WERI-Rb-1 (cell line): ENCODE measurements around the gene TRIM33.

Experiments used
- DNase-seq: peaks from one replicate; pipeline ENCODE4 v3.0.0-alpha.2; 2020
- H3K27ac ChIP-seq: fragments of 250-450 bp; sonication (Bioruptor Pico); 2 replicates; pipeline ENCODE4 v1.5.1; 2020; ENCODE audit warnings: mild to moderate bottlenecking, moderate library complexity
- H3K27me3 ChIP-seq: fragments of 250-450 bp; sonication (Bioruptor Pico); 2 replicates; pipeline ENCODE4 v1.5.1; 2021; ENCODE audit warnings: mild to moderate bottlenecking, low read depth, moderate library complexity; ENCODE audit not compliant: insufficient read depth, severe bottlenecking
- H3K36me3 ChIP-seq: fragments of 250-450 bp; sonication (Bioruptor Pico); 2 replicates; pipeline ENCODE4 v1.5.1; 2020; ENCODE audit warnings: mild to moderate bottlenecking, moderate library complexity
- H3K4me3 ChIP-seq: 2 replicates; pipeline ENCODE4 v1.5.1; 2011; ENCODE audit warnings: low read depth, mild to moderate bottlenecking, control low read depth, low read length
- H3K9me3 ChIP-seq: fragments of 250-450 bp; sonication (Bioruptor Pico); 2 replicates; pipeline ENCODE4 v1.5.1; 2021; ENCODE audit warnings: mild to moderate bottlenecking, moderate library complexity; ENCODE audit not compliant: severe bottlenecking
- TF ChIP-seq, protein P1 (sequence below): IDR thresholded peaks from 2 replicates; pipeline ENCODE4 v1.5.1; 2011; ENCODE audit warnings: low read depth, mild to moderate bottlenecking, control low read depth, inconsistent platforms, low read length

Gene TRIM33

DNA sequence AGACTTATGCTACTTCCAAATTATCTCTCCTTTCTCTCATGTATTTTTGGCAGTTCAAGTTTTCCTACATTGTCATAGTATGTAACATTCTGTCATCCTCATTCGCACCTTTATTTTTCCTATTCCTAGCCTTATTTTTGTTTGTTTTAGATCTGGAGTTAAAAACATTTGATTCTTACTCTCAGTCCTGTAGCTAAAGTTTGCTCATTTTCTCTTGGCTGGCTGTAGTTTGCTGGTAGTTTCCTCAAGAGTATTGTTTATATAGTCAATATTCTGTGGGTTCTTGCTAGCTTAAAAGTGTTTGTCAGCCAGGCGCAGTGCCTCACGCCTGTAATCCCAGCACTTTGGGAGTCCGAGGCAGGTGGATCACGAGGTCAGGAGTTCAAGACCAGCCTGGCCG lies 29.8 kb upstream of the TRIM33 start:
- H3K9me3 ChIP-seq, result no peaks in the 10 kb centered on the region
- H3K27ac ChIP-seq, result no peak overlapping the region
- no peaks in the 10 kb centered on the region for H3K27me3 ChIP-seq
- DNase-seq, result no peak
- H3K4me3 ChIP-seq, result no peak overlapping the region
- no peaks in the 10 kb centered on the region for H3K36me3 ChIP-seq
- TF ChIP-seq, protein P1, sequence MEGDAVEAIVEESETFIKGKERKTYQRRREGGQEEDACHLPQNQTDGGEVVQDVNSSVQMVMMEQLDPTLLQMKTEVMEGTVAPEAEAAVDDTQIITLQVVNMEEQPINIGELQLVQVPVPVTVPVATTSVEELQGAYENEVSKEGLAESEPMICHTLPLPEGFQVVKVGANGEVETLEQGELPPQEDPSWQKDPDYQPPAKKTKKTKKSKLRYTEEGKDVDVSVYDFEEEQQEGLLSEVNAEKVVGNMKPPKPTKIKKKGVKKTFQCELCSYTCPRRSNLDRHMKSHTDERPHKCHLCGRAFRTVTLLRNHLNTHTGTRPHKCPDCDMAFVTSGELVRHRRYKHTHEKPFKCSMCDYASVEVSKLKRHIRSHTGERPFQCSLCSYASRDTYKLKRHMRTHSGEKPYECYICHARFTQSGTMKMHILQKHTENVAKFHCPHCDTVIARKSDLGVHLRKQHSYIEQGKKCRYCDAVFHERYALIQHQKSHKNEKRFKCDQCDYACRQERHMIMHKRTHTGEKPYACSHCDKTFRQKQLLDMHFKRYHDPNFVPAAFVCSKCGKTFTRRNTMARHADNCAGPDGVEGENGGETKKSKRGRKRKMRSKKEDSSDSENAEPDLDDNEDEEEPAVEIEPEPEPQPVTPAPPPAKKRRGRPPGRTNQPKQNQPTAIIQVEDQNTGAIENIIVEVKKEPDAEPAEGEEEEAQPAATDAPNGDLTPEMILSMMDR, result no peak

- no peak for DNase-seq
Observed at GRCh38 chr1:114540272-114540671, 29.3 kb upstream of the TRIM33 start.

GRCh38 chr1:114536043-114536442 lies 25.0 kb upstream of the TRIM33 start:
- H3K27me3 ChIP-seq, result no peaks in the 10 kb centered on the region
- H3K36me3 ChIP-seq, result no peaks in the 10 kb centered on the region
- no peak overlapping the region for H3K4me3 ChIP-seq
- H3K27ac ChIP-seq, result no peak overlapping the region
- TF ChIP-seq, protein P1, result no peak
- no peak for DNase-seq
- H3K9me3 ChIP-seq, result no peaks in the 10 kb centered on the region

More at GRCh38 chr1:114540272-114540671, 29.3 kb upstream of the TRIM33 start:
- Histone ChIP-seq H3K27ac (no peak overlapping the region), H3K9me3 (no peaks in the 10 kb centered on the region), H3K27me3 (no peaks in the 10 kb centered on the region), H3K4me3 (no peak overlapping the region), H3K36me3 (no peaks in the 10 kb centered on the region)
- TF ChIP-seq, protein P1, result no peak

DNA sequence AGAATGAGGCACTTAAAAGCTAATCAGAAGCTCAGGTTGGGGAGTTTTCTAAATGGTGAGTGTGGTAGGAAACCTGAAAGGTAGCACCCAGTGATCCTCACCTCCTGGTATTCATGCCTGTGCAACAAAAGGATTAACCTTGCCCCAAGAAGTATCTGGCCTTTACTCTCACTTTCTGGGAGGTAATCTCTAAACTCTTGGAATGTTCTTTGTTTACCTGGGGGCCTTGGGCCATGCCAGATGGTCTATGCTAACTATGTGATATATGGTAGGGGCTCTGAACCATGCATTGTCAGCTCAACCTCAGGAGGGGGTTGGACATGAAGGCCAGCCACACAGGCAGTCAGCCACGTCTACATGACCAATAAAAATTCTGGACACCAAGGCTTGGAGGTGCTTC lies 24.4 kb upstream of the TRIM33 start:
- H3K4me3 ChIP-seq, result no peak overlapping the region
- H3K27me3 ChIP-seq, result no peaks in the 10 kb centered on the region
- no peak overlapping the region for H3K27ac ChIP-seq
- H3K9me3 ChIP-seq, result no peaks in the 10 kb centered on the region
- no peak for DNase-seq
- no peaks in the 10 kb centered on the region for H3K36me3 ChIP-seq
- TF ChIP-seq, protein P1, result no peak

DNA sequence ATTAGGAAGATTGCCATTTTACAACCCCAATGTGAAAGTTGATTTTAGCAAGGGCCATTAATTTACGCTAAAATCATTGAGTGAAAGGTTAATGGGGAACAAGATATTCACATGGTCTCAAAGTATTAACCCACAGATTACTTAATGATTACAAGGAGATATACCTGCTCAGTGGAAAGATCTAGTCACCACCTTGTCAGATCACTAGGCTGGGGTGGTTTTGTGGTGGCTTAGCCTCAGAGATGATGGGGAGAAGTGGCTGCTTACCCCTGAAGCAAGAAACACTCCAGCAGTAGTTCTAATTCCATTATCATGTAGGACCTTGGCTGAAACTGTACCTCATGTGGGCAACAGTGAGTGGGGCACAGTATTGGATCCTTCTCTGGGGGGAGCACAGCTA lies 20.1 kb upstream of the TRIM33 start:
- Histone ChIP-seq H3K27me3 (no peaks in the 10 kb centered on the region), H3K9me3 (no peaks in the 10 kb centered on the region), H3K36me3 (no peaks in the 10 kb centered on the region), H3K4me3 (no peak overlapping the region), H3K27ac (no peak overlapping the region)
- TF ChIP-seq, protein P1, result no peak
- DNase-seq, result no peak

DNA sequence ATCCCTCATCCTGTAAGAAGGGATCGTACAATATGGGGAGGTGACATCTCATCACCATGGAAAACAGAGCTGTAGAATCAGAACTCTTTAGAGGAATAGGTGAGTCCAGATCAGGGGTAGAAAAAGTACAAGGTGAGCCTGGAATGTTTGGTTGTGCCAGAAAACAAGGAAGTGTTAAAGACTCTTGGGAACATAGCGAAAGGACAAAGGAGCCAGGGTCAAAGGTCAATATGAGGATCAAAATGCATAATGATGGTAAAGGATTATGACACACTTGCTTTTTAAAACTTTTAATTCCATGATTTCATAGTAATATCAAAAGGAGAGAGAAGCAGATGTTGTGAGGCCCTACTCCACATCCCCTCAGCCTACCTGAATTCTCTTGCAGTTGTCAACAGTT lies 19.2 kb upstream of the TRIM33 start:
- H3K36me3 ChIP-seq, result no peaks in the 10 kb centered on the region
- no peaks in the 10 kb centered on the region for H3K9me3 ChIP-seq
- H3K27ac ChIP-seq, result no peak overlapping the region
- no peak for DNase-seq
- TF ChIP-seq, protein P1, result no peak
- H3K27me3 ChIP-seq, result no peaks in the 10 kb centered on the region
- no peak overlapping the region for H3K4me3 ChIP-seq
